Breast epithelium (tissue), 3 donors: ENCODE results near the gene TTC28.

Source experiments
- POLR2A ChIP-seq: fragments of 450-650 bp; IDR thresholded peaks from one replicate; pipeline ENCODE4 v1.6.1; 2016; ENCODE audit warnings: antibody characterized with exemption, mild to moderate bottlenecking, moderate library complexity
- POLR2AphosphoS5 ChIP-seq, 3 donors: sonication (generic); formaldehyde crosslinking; IDR thresholded peaks; one replicate each; pipeline ENCODE4 v1.6.1; 2017; ENCODE audit warnings: antibody characterized with exemption in 3 of 3
- TF ChIP-seq, protein P1 (sequence below), 3 donors: fragments of 450-650 bp; IDR thresholded peaks; one replicate each; pipeline ENCODE4 v1.5.1; 2016 to 2017; ENCODE audit warnings: antibody characterized with exemption in 3 of 3, mild to moderate bottlenecking in 3 of 3, moderate library complexity in 3 of 3

DNA sequence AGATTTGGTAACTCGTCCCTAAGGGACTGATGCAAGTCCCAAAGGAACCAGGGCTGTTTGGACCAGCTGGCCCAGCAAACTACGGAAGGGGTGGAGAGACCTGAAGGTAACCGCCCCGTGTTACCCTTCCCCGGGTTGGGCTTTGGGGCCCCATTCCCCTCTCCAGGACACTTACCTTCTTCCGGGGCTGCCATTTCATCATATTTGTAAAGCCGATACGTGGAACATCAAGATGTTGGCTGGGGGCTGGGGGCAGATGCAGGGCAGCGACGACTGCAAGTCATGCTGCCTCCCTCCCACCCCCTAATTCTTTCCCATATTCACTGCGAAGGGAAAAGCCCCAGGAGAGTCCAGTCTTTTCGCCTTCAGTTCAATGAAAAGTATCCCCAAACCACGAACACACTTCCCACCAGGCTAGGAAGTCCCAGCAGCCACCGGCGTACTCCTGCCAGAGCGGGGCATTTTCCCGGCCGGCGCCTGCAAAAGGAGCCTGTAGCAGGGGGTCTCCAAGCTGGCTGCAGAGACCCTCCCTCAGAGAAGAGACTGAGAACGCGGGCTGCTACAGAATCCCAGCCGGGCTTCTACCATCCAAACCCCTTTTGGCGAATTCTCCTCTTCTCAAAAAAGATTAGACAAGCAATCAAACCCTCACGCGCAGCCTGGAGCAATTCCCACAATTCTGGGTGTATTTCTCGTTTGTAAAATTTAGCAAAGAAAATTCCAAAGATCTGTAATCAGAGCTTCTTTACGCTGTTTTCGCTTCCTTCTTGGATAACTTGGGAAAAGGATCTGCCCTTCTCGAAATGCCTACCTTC lies 236.7 kb downstream of the TTC28 start:
- no peak for TF ChIP-seq POLR2A
- TF ChIP-seq, protein P1, sequence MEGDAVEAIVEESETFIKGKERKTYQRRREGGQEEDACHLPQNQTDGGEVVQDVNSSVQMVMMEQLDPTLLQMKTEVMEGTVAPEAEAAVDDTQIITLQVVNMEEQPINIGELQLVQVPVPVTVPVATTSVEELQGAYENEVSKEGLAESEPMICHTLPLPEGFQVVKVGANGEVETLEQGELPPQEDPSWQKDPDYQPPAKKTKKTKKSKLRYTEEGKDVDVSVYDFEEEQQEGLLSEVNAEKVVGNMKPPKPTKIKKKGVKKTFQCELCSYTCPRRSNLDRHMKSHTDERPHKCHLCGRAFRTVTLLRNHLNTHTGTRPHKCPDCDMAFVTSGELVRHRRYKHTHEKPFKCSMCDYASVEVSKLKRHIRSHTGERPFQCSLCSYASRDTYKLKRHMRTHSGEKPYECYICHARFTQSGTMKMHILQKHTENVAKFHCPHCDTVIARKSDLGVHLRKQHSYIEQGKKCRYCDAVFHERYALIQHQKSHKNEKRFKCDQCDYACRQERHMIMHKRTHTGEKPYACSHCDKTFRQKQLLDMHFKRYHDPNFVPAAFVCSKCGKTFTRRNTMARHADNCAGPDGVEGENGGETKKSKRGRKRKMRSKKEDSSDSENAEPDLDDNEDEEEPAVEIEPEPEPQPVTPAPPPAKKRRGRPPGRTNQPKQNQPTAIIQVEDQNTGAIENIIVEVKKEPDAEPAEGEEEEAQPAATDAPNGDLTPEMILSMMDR (IDR thresholded peaks at IDR 0.05), result no peak
- peak in 1 of 3 donors; percentile 5 for TF ChIP-seq POLR2AphosphoS5 (IDR thresholded peaks at IDR 0.05)
